ES-I3 (cell line): ENCODE results near the gene SMARCD1.
"Not testable (repeated sequence)": the region's sequence is repeated elsewhere in the genome, so short reads cannot be mapped to it uniquely, and the experiment has no call there.

ENCODE experiments used
- H3K36me3 ChIP-seq: 2 replicates; pipeline ENCODE4 v1.6.1; 2013; ENCODE audit warnings: mild to moderate bottlenecking, low read length, control low read depth, moderate library complexity; ENCODE audit not compliant: insufficient read depth
- H3K4me1 ChIP-seq: 2 replicates; pipeline ENCODE4 v1.6.1; 2013; ENCODE audit warnings: mild to moderate bottlenecking, control low read depth, low read length; ENCODE audit not compliant: insufficient read depth
- H3K9ac ChIP-seq: 2 replicates; pipeline ENCODE4 v1.6.1; 2013; ENCODE audit warnings: low read depth, mild to moderate bottlenecking, low read length, moderate library complexity
- H3K9me3 ChIP-seq: 2 replicates; pipeline ENCODE4 v1.6.1; 2013; ENCODE audit warnings: mild to moderate bottlenecking, low read length, moderate library complexity; ENCODE audit not compliant: control insufficient read depth, insufficient read depth

SMARCD1 gene

DNA sequence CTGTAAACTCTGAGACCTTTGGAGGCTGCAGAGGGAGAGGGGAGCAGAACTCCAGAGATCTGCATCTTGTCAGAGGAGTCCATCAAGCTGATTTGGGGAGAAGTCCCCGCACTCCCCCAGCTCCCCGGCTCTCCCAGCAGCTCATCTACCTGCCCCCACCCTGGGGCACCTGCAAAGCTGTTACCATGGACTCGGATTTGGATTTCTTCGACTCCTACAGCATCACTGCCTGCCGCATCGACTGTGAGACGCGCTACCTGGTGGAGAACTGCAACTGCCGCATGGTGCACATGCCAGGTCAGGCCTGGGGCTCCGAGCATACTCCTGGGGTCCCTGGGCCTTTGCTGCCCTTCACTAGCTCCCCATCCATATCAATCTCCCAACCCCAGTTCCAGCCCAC lies 6.9 kb upstream of the SMARCD1 start:
- Histone ChIP-seq H3K9ac (no peak overlapping the region), H3K4me1 (peaks cover 4% of the 10 kb centered on the region; the same call in 1 of the 2 replicates), H3K9me3 (no peaks in the 10 kb centered on the region), H3K36me3 (no peaks in the 10 kb centered on the region)

DNA sequence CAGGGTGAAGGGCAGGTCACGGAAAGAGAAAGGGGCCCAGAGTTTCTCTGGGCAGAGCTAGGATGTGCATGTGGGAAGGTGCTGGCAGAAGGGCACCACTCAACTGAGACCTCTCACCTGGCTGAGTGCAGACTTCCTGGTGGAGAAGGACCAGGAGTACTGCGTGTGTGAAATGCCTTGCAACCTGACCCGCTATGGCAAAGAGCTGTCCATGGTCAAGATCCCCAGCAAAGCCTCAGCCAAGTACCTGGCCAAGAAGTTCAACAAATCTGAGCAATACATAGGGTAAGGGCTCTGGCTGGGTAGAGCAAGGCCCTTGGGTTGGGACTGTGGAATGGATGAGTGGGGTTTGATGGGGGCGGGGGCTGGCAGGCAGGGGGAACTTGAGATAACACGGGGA lies 5.4 kb upstream of the SMARCD1 start:
- H3K4me1 ChIP-seq, result peaks cover 4% of the 10 kb centered on the region; the same call in 1 of the 2 replicates

DNA sequence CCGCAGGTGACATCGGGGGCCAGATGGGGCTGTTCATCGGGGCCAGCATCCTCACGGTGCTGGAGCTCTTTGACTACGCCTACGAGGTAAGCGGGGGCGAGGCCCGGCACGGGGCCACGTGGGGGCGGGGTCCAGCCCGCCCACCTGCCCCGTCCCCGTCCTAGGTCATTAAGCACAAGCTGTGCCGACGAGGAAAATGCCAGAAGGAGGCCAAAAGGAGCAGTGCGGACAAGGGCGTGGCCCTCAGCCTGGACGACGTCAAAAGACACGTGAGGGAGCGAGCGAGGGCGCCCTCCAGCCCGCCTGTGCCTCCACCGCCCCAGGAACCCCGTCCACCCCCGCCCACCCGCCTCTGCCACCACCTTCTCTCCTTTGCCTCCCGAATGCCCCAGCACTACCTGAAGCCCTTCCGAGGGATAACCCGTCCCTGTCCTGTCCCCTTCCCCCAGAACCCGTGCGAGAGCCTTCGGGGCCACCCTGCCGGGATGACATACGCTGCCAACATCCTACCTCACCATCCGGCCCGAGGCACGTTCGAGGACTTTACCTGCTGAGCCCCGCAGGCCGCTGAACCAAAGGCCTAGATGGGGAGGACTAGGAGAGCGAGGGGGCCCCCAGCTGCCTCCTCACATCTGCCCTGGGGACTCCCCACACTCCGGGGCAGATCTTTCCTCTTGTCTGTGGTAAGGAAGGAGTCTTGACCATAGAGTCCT lies 3.9 kb upstream of the SMARCD1 start:
- peak overlapping the region; percentile 32; the same call in 1 of the 2 replicates for H3K9ac ChIP-seq
- no peaks in the 10 kb centered on the region for H3K4me1 ChIP-seq
- no peaks in the 10 kb centered on the region for H3K36me3 ChIP-seq
- H3K9me3 ChIP-seq, result no peaks in the 10 kb centered on the region

More for the DNA sequence above, 5.4 kb upstream of the SMARCD1 start:
- no peaks in the 10 kb centered on the region for H3K9me3 ChIP-seq
- no peak overlapping the region for H3K9ac ChIP-seq
- H3K36me3 ChIP-seq, result no peaks in the 10 kb centered on the region

DNA sequence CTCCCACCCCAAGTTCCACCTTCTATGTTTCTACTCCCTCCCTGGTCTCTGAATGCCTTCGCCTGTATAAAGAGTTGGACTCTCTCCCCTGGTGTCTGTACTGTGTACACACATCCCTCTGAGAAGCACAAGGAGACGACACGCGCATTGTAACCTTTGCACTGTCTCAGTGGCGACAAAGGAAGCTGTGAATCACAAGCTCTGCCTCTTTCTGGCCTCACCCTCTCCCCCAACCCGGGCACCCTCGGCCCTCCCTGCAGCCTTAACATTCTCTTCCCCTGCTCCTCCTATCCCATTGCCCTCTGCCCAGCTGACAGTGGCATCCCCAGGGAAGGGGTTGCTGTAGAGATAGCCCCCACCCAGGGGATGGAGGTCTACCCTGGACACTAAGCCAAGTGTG lies 2.5 kb upstream of the SMARCD1 start:
- peaks cover 5% of the 10 kb centered on the region for H3K36me3 ChIP-seq
- H3K4me1 ChIP-seq, result no peaks in the 10 kb centered on the region
- H3K9me3 ChIP-seq, result no peaks in the 10 kb centered on the region
- no peak overlapping the region for H3K9ac ChIP-seq

DNA sequence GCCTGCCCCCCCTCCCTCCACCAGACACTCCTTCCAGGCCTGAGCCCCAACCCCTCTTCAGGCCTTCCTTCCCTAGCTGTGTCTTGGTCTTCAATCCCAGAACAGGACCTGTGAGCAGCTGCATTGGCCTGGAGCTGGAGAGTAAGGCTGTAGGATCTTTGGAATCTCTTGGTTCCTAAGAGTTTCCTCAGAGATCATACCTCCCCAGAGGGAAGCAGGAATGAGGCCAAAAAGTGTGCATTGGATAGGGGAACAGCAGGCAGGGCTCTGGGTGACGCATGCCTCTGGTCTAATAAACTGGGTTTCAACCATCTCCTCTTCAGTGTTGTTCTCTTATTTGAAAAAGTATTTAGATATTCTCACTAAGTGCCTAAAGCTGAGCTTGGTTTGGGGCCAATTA lies 1.8 kb upstream of the SMARCD1 start:
- no peaks in the 10 kb centered on the region for H3K4me1 ChIP-seq
- no peaks in the 10 kb centered on the region for H3K9me3 ChIP-seq
- H3K36me3 ChIP-seq, result peaks cover 5% of the 10 kb centered on the region
- no peak overlapping the region for H3K9ac ChIP-seq

DNA sequence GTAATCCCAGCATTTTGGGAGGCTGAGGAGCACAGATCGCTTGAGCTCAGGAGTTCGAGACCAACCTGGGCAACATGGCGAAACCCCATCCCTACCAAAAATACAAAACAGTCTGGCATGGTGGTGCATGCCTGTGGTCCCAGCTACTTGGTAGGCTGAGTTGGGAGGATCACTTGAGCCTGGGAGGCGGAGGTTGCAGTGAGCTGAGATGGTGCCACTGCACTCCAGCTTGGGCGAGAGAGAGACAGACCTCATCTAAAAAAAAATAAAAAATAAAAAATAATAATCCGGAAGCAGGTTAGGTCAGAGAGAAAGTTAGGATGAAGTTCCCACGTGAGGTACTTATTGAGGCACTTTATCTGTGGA lies 750 bp upstream of the SMARCD1 start:
- Histone ChIP-seq H3K36me3 (peaks cover 12% of the 10 kb centered on the region), H3K9ac (peak overlapping the region; percentile 66; the same call in 1 of the 2 replicates)
- H3K4me1 ChIP-seq, H3K9me3 ChIP-seq: not testable (repeated sequence)

DNA sequence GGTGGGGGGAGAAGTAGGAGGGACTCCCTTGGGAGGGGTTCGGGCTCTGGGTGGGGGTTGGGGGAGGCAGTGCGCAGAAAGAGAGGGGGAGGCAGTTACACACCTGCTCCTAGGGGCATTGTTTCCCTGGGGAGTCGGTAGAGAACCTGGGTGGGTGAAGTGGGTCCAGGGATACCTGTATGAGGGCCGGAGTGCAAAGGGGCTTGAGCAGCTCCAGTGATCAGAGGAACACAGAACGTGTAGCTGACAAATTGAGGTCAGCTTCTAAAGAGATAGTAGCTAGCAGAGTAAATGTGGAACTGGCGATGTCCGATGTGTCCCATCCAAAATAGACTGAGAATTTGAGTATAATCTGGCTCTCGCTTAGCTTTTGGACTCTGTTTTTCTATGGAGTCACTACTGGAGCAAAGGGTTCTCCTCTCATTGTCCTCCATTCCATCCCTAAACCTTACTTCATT lies 502 bp downstream of the SMARCD1 start:
- Histone ChIP-seq H3K4me1 (no peaks in the 10 kb centered on the region), H3K36me3 (peaks cover 18% of the 10 kb centered on the region), H3K9ac (peak overlapping the region; percentile 28; the same call in 1 of the 2 replicates), H3K9me3 (no peaks in the 10 kb centered on the region)

DNA sequence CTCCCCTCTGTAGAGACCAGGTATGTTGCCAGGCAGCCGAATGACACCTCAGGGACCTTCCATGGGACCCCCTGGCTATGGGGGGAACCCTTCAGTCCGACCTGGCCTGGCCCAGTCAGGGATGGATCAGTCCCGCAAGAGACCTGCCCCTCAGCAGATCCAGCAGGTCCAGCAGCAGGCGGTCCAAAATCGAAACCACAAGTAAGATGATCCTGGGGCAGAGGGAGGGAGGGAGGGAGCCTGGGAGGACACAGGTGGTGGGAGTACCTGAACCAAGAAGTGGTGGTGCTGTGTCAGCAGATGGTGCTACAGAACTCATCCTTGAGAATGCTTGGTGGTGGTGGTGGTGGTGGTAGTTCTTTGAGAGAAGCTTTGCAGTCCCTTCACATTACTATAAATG lies 1.0 kb downstream of the SMARCD1 start:
- Histone ChIP-seq H3K9ac (peak overlapping the region; percentile 28; the same call in 1 of the 2 replicates), H3K9me3 (no peaks in the 10 kb centered on the region), H3K36me3 (peaks cover 18% of the 10 kb centered on the region), H3K4me1 (no peaks in the 10 kb centered on the region)

DNA sequence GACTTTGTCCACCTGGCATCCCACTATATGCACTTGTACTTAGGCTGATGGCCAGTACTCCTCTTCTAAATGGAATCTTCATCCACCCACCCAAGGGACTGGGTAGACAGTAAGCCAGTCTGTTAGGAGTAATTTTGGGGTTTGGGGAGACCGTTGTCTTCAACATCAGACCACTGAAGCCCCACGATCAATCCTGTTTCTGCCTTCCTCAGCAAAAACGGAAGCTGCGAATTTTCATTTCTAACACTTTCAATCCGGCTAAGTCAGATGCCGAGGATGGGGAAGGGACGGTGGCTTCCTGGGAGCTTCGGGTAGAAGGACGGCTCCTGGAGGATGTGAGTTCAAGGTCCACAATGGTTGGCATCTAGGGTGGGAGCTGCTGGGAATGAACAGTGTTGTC lies 2.0 kb downstream of the SMARCD1 start:
- no peaks in the 10 kb centered on the region for H3K9me3 ChIP-seq
- H3K9ac ChIP-seq, result no peak overlapping the region
- no peaks in the 10 kb centered on the region for H3K4me1 ChIP-seq
- peaks cover 23% of the 10 kb centered on the region for H3K36me3 ChIP-seq

DNA sequence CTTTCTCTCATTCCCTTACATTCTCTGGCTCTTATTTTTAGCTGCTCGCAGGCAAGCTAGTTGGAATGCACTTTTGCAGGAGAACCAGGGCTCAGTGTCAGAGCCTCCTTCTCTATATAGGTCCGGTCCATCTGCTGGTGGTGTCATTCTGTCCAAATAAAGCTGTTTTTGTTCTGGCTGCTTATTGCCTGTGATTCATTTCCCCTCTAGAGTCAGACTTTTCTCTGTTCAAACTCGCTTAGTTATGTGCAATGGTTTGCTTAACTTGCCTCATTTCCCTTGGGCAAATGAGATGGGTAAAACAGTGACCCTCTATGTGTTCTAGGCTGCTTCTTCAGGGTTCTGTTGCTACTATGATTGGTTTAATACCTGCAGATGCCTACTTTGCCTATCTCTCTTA lies 2.9 kb downstream of the SMARCD1 start:
- Histone ChIP-seq H3K9me3 (no peaks in the 10 kb centered on the region), H3K4me1 (no peaks in the 10 kb centered on the region), H3K9ac (no peak overlapping the region), H3K36me3 (peaks cover 28% of the 10 kb centered on the region)

DNA sequence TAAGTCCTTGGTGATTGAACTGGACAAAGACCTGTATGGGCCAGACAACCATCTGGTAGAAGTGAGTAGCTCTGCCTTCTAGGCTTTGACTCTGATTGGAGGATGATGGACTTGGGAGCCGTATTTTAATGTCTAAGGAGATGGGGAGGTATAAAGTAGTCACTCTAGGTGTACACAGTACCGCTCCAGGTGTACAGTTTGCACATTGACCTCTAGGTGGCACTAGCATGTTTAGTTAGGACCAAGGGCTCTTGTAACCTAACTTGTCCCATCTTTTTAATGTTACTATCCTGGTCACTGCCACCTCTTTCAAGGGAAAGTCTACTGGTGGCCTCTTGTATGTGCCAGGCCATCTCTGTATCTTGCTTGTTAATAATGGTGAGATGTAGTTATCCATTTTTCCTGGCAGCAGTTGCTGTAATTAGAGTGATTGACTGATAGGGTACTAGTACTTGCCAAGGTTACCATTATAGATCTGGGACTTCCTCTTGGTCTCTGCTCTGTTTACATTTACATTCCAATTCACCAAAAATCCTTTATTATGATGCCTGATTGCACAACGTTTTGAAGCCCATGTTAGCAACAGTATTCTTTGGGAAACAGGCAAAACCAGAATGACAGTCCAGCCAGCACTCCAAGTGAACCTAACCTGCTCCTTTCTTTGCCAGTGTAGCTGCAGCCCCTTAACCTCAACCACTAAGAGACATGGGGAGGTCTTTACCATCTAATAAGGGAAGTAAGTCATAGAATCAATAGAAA lies 3.6 kb downstream of the SMARCD1 start:
- Histone ChIP-seq H3K9ac (no peak overlapping the region), H3K9me3 (no peaks in the 10 kb centered on the region), H3K4me1 (no peaks in the 10 kb centered on the region), H3K36me3 (peaks cover 28% of the 10 kb centered on the region)

DNA sequence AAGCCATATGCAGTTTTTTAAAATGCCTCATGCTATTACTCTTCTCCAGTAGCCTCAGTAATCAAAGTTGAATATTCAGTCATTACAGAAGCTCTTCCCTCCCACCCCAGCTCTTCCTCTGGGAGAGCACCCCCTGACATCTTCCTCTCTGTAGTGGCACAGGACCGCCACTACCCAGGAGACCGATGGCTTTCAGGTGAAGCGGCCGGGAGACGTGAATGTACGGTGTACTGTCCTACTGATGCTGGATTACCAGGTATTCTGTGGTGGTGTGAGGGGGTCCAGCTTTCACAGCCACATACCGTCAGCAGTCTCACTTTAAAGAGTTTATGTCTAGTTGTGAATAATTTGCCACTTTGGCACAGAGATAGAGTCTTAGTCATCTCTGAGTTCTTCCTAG lies 4.6 kb downstream of the SMARCD1 start:
- no peaks in the 10 kb centered on the region for H3K9me3 ChIP-seq
- peaks cover 34% of the 10 kb centered on the region for H3K36me3 ChIP-seq
- no peaks in the 10 kb centered on the region for H3K4me1 ChIP-seq
- H3K9ac ChIP-seq, result no peak overlapping the region

DNA sequence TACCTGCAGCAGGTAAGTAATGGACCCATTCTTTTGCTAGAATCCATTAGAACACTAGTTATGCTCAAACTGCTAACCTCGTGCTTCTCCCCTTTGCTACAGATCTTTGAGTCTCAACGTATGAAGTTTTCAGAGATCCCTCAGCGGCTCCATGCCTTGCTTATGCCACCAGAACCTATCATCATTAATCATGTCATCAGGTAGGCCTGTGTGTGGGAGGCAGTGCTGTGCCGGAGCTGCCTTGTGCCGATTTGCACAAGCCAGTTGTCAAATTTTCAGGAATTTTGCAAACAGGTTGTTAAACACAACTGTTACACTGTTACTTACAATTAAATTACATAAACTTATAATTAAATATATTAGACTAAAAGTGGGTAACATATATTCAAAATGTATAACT lies 5.2 kb downstream of the SMARCD1 start:
- no peaks in the 10 kb centered on the region for H3K9me3 ChIP-seq
- H3K9ac ChIP-seq, result no peak overlapping the region
- H3K36me3 ChIP-seq, result peaks cover 39% of the 10 kb centered on the region
- H3K4me1 ChIP-seq, result no peaks in the 10 kb centered on the region

DNA sequence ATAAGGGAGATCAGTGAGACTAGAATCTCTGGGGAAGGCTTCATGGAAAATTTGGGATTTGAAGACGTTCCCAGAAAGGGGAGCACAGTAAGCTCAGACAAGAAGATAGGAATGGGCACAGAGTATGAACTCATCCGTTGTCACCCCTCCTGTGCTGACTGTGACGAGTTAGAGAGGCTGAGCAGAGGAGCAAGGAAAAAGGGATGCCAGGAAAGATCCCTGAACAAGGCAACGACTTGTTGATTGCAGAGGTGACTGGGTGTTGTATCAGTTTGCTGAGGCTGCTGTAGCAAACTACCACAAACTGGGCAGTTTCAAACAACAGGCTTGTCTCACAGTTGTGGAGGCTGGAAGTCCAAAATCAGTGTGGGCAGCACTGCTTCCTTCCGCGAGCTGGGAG lies 12.8 kb downstream of the SMARCD1 start:
- Histone ChIP-seq H3K9me3 (no peaks in the 10 kb centered on the region), H3K36me3 (peaks cover 41% of the 10 kb centered on the region), H3K4me1 (peaks cover 8% of the 10 kb centered on the region; the same call in 1 of the 2 replicates), H3K9ac (no peak overlapping the region)
